Brain microvascular endothelial cell (primary cell): ENCODE data around the gene ACTA2.

ENCODE experiments used
- DNase-seq: peaks from one replicate; pipeline ENCODE4 v3.0.0-alpha.2; 2020
- H3K27ac ChIP-seq: fragments of 250-450 bp; sonication (Bioruptor Pico); 2 replicates; pipeline ENCODE4 v1.5.1; 2020; ENCODE audit warnings: mild to moderate bottlenecking, moderate library complexity
- H3K27me3 ChIP-seq: fragments of 250-450 bp; sonication (Bioruptor Pico); replicated peaks from 2 replicates; pipeline ENCODE4 v1.5.1; 2020; ENCODE audit warnings: mild to moderate bottlenecking
- H3K36me3 ChIP-seq: fragments of 250-450 bp; sonication (Bioruptor Pico); replicated peaks from 2 replicates; pipeline ENCODE4 v1.5.1; 2020; ENCODE audit warnings: mild to moderate bottlenecking
- H3K4me3 ChIP-seq: 2 replicates; pipeline ENCODE4 v1.5.1; 2011; ENCODE audit warnings: low read depth, mild to moderate bottlenecking, control low read depth, low read length, moderate library complexity
- CTCF ChIP-seq: IDR thresholded peaks from 2 replicates; pipeline ENCODE4 v1.5.1; 2011; ENCODE audit warnings: low read depth, mild to moderate bottlenecking, moderate library complexity, low read length, control low read depth, inconsistent platforms; ENCODE audit errors: missing control alignments
- in situ Hi-C: cut with HindIII; loops from 2 replicates; pipeline ENCODE4 v1.10.0; 2017; ENCODE audit warnings: low sequenced_read_pairs, low pct_ligation_motif_present

Gene ACTA2

GRCh38 chr10:88958721-88959120, 6.1 kb upstream of the ACTA2 start:
- in situ Hi-C loops: no loop called here
- Histone ChIP-seq H3K4me3 (no peak overlapping the region), H3K27ac (no peak overlapping the region), H3K36me3 (no peaks in the 10 kb centered on the region), H3K27me3 (no peaks in the 10 kb centered on the region)
- no peak for TF ChIP-seq CTCF
- no peak for DNase-seq

GRCh38 chr10:88957381-88957780, 4.8 kb upstream of the ACTA2 start:
- Histone ChIP-seq H3K27me3 (no peaks in the 10 kb centered on the region), H3K27ac (no peak overlapping the region), H3K36me3 (no peaks in the 10 kb centered on the region), H3K4me3 (no peak overlapping the region)
- in situ Hi-C loops: no loop called here
- no peak for TF ChIP-seq CTCF
- DNase-seq: no peak

- Histone ChIP-seq H3K36me3 (no peaks in the 10 kb centered on the region), H3K4me3 (no peak overlapping the region), H3K27me3 (no peaks in the 10 kb centered on the region), H3K27ac (no peak overlapping the region)
- in situ Hi-C loops: no loop called here
- DNase-seq: no peak
- TF ChIP-seq CTCF: no peak
Observed at GRCh38 chr10:88954458-88955083, 2.0 kb upstream of the ACTA2 start.

GRCh38 chr10:88953662-88954061, 1.1 kb upstream of the ACTA2 start:
- in situ Hi-C loops: no loop called here
- no peaks in the 10 kb centered on the region for H3K27me3 ChIP-seq
- no peak overlapping the region for H3K27ac ChIP-seq
- no peaks in the 10 kb centered on the region for H3K36me3 ChIP-seq
- DNase-seq: no peak
- TF ChIP-seq CTCF: no peak
- no peak overlapping the region for H3K4me3 ChIP-seq

GRCh38 chr10:88949912-88950837, 2.4 kb downstream of the ACTA2 start:
- DNase-seq: no peak
- TF ChIP-seq CTCF: no peak
- Histone ChIP-seq H3K4me3 (no peak overlapping the region), H3K27me3 (no peaks in the 10 kb centered on the region), H3K27ac (no peak overlapping the region), H3K36me3 (no peaks in the 10 kb centered on the region)
- in situ Hi-C loops: no loop called here

- TF ChIP-seq CTCF: no peak
- Histone ChIP-seq H3K4me3 (no peak overlapping the region), H3K36me3 (peaks cover under 1% of the 10 kb centered on the region), H3K27me3 (no peaks in the 10 kb centered on the region), H3K27ac (no peak overlapping the region)
- in situ Hi-C loops: no loop called here
- no peak for DNase-seq
Observed at GRCh38 chr10:88949051-88949450, 3.5 kb downstream of the ACTA2 start.
